ENCODE measurements around the gene VPS26C. TPM values are rescaled to one million over a fixed set of nuclear protein-coding genes. Genes with fewer than 3 reads are reported as not detected.
A peak's percentile ranks its signal among the peaks of the same experiment; 100 is the strongest.

Gene VPS26C
- total and polyA plus RNA-seq, 10 of the 15 experiments (the other 5 are each of a cell fraction or from before 2014, with no cell fraction given) = 32.5 to 65.1 (median 48.0) TPM

DNA sequence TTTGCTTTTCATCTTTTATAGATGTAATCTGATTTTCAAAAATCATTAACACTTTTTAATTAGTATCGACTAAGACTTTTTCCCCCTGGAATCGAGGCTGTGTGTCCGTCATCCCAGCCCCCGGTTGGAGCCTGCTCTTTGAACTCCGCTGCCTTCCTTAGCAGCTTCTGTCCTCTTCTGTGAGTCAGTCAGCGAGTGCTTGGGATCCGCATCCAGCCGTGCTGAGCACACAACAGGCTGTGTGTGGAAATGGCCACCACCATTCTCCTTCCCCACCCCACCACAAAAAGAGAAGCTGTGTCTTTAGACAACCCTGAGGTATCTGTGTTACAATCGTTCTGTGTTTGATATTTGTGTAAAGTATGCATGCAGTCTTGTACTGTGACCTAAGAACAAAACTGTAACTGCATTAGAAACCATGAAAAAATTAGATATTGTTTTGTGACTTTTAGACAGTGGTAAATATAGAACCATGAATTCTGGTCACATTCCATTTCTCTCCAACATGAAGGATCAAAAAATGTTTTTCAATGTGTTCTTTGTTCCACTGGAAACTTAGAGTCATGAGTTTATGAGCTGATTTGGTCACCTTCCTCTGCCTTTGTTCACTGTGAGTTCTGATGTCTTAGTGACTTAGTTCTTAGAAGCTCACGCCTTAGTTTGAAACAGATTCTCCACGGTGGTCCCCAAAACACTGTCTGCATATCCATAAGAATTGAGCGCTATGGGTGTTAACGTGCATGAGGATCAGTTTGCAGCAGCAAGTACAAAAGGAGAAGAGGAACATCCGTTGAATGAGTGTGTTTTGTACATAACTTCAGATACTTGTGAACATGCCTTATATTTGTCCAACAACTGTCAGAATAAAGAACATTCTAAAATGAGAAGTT is 64.7 kb downstream of the VPS26C start:
- BruUV-seq (replicated peaks) = TSS peak; percentile 35
- peaks cover 11 to 31% of the 10 kb centered on the region in 2 experiments for H3K36me3 ChIP-seq (ENCODE audit: control insufficient read depth in 2 of 2, insufficient read depth in 2 of 2, low read length in 1 of 2)
- ChIA-PET POLR2A (no interaction called here), CTCF (interaction anchor here (0.9 kb wide), 1 partner anchor 226 kb away, joined by 3 read pairs; no protein-coding TSS in a partner anchor), RAD21 (ENCODE audit: unreplicated experiment) (no interaction called here), SMC1A (ENCODE audit: uncharacterized antibody, unreplicated experiment) (interaction anchor here (1.2 kb wide), 1 partner anchor 56 kb away, joined by 3 read pairs; no protein-coding TSS in a partner anchor)
- 95% methylated on average over 14 of the region's 14 CpGs for WGBS (ENCODE audit: insufficient coverage, insufficient replicate concordance, low lambda C conversion rate, missing lambda C conversion rate)
- no peaks in the 10 kb centered on the region; the same call in 2 of the 3 replicates for H3K9me3 ChIP-seq (replicated peaks; ENCODE audit: control insufficient read depth, insufficient read depth, low read length)
- no peaks in the 10 kb centered on the region for H3K27me3 ChIP-seq (replicated peaks in 1 of 2; ENCODE audit: control insufficient read depth in 2 of 2, insufficient read depth in 2 of 2, low read length in 1 of 2)
- H3K9ac ChIP-seq (ENCODE audit: control insufficient read depth, insufficient read depth, low read length) = no peak overlapping the region
- ATAC-seq (no peak), DNase-seq (ENCODE audit: low read depth, low spot score) (no peak), FAIRE-seq (no peak)
- H3K4me3 ChIP-seq = no peak overlapping the region
- TF ChIP-seq EED (IDR thresholded peaks at IDR 0.05; ENCODE audit: low read depth) (no peak), CEBPB (IDR thresholded peaks at IDR 0.05; ENCODE audit: borderline replicate concordance in 1 of 2, low read depth in 2 of 2, low read length in 2 of 2) (no peak), FOXM1 (IDR thresholded peaks at IDR 0.05; ENCODE audit: low read depth, low read length) (no peak), SIX5 (IDR thresholded peaks at IDR 0.05; ENCODE audit: low read depth, low read length, severe bottlenecking) (no peak), NBN (IDR thresholded peaks at IDR 0.05) (no peak), CREM (IDR thresholded peaks at IDR 0.05; ENCODE audit: low read depth) (no peak), SREBF1 (IDR thresholded peaks at IDR 0.05; ENCODE audit: low read length) (no peak), PAX8 (IDR thresholded peaks at IDR 0.05) (no peak)
- TF ChIP-seq, protein P1, sequence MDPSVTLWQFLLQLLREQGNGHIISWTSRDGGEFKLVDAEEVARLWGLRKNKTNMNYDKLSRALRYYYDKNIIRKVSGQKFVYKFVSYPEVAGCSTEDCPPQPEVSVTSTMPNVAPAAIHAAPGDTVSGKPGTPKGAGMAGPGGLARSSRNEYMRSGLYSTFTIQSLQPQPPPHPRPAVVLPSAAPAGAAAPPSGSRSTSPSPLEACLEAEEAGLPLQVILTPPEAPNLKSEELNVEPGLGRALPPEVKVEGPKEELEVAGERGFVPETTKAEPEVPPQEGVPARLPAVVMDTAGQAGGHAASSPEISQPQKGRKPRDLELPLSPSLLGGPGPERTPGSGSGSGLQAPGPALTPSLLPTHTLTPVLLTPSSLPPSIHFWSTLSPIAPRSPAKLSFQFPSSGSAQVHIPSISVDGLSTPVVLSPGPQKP (IDR thresholded peaks at IDR 0.05; ENCODE audit: low read depth, low read length) = no peak
- H3K27ac ChIP-seq (ENCODE audit: control insufficient read depth, insufficient read depth) = no peak overlapping the region
- H3K79me2 ChIP-seq (ENCODE audit: control insufficient read depth, insufficient read depth, low read length) = no peaks in the 10 kb centered on the region
- intact Hi-C loops (cut with micrococcal nuclease; ENCODE audit: unreplicated experiment) = no loop called here
- H3K4me2 ChIP-seq (ENCODE audit: control insufficient read depth, insufficient read depth) = no peak overlapping the region
- H3K4me1 ChIP-seq (ENCODE audit: control insufficient read depth, insufficient read depth, low read length) = peaks cover 15% of the 10 kb centered on the region
- in situ Hi-C loops (cut with MboI) = no loop called here
- H4K20me1 ChIP-seq (ENCODE audit: control insufficient read depth, insufficient read depth) = no peaks in the 10 kb centered on the region
- H2AFZ ChIP-seq (ENCODE audit: control insufficient read depth, low read depth, low read length) = no peak overlapping the region
